ENCODE data around the gene LRPAP1. TPM values are rescaled to one million over a fixed set of nuclear protein-coding genes. Genes with fewer than 3 reads are reported as not detected.
"Not testable (repeated sequence)": the region's sequence is repeated elsewhere in the genome, so short reads cannot be mapped to it uniquely, and the experiment has no call there.

The LRPAP1 gene
- 100 to 1,000 TPM in 3 of 4 donors, 10 to 100 TPM in 1; 76.6 to 166 (median 126) TPM for total RNA-seq

DNA sequence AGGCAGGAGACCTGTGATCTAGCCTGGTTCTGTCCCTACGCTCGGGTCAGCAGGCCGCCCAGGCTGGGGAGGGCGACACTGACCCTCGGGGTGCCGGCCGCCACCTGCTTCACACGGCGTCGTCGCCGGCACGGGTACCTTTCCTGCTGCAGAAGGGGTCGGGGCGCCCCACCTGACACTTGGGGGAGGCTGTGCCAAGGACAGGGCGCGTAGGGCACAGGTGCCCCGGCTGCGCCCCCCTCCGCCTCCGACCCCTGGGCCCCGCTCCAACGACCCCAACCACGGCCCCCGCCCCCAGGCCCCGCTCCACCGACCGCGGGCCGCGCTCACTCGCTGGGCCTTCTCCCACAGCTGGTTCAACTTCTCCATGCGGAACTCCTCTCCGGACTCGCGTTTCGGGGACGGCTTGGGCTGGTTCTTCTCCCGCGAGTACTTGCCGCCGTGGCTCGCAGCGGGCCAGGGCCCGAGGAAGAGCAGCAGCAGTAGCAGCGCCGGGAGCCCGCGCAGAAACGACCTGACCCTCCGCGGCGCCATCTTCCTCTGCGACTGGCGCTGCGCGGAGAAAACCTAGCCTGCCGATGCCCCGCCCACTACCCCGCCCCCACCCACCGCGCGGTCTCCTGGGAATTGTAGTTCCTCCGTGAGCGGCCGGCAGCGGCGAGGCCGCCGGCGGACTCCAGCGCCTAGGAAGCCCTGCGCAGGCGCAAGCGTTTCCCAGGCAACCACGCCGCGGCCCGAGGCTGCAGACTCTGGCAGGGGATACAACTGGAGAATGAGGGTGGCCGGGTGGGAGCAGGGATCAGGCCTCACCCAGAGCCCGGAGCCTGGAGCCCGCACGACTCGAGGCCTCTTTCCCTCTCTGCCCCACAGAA lies at the start of gene LRPAP1:
TSS of gene LRPAP1 (minus strand) at position 544 of the 872 bp plus-strand sequence. CDS start at position 534, 10 bp downstream.
- peak; percentile 33 for DNase-seq
- intact Hi-C loops (cut with DNase I): no loop called here
- TF ChIP-seq, protein P1, sequence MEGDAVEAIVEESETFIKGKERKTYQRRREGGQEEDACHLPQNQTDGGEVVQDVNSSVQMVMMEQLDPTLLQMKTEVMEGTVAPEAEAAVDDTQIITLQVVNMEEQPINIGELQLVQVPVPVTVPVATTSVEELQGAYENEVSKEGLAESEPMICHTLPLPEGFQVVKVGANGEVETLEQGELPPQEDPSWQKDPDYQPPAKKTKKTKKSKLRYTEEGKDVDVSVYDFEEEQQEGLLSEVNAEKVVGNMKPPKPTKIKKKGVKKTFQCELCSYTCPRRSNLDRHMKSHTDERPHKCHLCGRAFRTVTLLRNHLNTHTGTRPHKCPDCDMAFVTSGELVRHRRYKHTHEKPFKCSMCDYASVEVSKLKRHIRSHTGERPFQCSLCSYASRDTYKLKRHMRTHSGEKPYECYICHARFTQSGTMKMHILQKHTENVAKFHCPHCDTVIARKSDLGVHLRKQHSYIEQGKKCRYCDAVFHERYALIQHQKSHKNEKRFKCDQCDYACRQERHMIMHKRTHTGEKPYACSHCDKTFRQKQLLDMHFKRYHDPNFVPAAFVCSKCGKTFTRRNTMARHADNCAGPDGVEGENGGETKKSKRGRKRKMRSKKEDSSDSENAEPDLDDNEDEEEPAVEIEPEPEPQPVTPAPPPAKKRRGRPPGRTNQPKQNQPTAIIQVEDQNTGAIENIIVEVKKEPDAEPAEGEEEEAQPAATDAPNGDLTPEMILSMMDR (IDR thresholded peaks at IDR 0.05): no peak
- TF ChIP-seq POLR2A (IDR thresholded peaks at IDR 0.05): peak in 3 of 4 donors; percentile 58 to 86 (median 85)

DNA sequence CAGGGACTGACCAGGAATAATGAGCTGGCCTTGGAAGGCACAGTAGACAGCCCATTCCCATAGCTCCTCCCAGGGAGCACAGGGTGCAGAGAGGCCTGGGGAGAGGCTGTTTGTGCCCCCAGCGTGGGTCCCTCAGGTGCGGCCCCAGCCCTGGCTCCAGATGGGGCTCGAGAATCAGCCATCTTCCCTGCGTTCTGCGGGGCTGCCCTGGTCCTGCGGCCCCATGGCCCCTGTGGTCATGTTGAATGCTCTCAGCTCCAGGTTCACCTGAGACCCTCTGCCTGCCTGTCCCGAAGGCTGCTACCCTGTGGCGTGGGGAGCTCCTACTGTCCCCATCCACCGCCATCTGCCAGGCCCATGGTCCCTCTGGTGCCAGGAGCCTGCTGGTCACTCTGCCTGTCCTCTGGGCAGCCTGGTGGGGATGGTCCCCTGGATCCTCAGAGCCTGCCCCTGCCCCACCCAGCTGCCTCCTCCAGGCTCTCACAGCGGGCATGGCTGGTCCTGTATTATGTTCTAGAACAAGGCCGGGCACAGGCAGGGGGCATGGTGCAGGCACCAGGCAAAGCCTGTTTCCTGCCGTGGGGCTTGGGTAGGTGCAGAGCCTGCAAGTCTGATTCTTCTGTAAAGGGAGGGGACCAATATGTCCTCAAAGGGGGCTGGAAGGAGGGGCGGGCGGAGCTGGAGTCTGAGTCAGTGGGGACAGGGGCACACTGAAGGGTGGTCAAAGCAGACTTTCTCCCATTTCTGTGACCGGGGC lies 49.3 kb upstream of the LRPAP1 start:
- H3K36me3 ChIP-seq, DNase-seq: not testable (repeated sequence)

More for the DNA sequence above, at the start of gene LRPAP1:
- Histone ChIP-seq H3K27me3 (no peaks in the 10 kb centered on the region), H3K36me3 (peaks cover 0 to 30% (median 5%) of the 10 kb centered on the region in 3 donors), H3K27ac (peak within 1 kb of the TSS; percentile 75 to 84 (median 84)), H3K4me1 (peaks cover 20 to 48% (median 27%) of the 10 kb centered on the region in 3 donors), H3K4me3 (peak within 1 kb of the TSS; percentile 79 to 97 (median 90)), H3K9me3 (no peaks in the 10 kb centered on the region)
- 1% methylated on average over 28 of the region's 84 CpGs; no CpG with 5 or more reads in 1 of the 2 donors for WGBS, 2 donors

GRCh38 chr4:3580859-3581258 lies 48.6 kb upstream of the LRPAP1 start:
- H3K27ac ChIP-seq; H3K9me3 ChIP-seq; DNase-seq; intact Hi-C loops (cut with DNase I); H3K36me3 ChIP-seq; H3K4me1 ChIP-seq; H3K4me3 ChIP-seq: not testable (repeated sequence)
- peaks cover 0 to 16% (median 0%) of the 10 kb centered on the region in 4 donors for H3K27me3 ChIP-seq
- 58 to 68% methylated on average over 3 to 5 of the region's 9 CpGs for WGBS, 2 donors

More for the DNA sequence above, 49.3 kb upstream of the LRPAP1 start:
- intact Hi-C loops (cut with DNase I); H3K27ac ChIP-seq; H3K4me3 ChIP-seq; H3K9me3 ChIP-seq; H3K4me1 ChIP-seq: not testable (repeated sequence)
- H3K27me3 ChIP-seq: peaks cover 0 to 16% (median 0%) of the 10 kb centered on the region in 4 donors
- WGBS, 2 donors: 81% methylated on average over 13 of the region's 15 CpGs; no CpG with 5 or more reads in 1 of the 2 donors

DNA sequence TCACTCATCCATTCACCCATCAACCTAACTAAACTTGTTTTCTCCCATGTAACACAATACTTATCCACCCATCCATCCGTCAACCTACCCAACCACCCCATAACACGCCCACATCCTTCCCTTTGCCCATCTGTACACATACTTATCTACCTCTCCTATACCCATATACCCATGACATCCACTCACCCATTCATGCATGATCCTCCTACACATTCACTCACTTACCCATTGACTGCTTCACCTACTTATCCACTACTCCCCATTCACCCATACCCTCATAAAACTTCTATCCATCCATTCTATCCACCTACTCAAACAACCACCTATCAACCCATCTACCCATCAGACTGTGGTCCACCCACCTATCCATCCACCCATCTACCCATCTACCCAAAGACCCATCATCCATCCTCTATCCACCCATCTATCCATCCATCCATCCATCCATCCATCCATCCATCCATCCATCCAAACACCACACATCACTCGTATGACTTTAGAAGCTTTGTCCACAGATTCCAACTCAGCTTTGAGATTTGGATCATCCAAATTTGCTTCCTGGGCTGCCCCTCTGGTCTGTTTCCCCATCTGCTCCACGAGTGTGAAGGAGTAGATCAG lies 46.4 kb upstream of the LRPAP1 start:
- H3K9me3 ChIP-seq; DNase-seq; H3K4me3 ChIP-seq; intact Hi-C loops (cut with DNase I); H3K27ac ChIP-seq; H3K4me1 ChIP-seq; H3K36me3 ChIP-seq: not testable (repeated sequence)
- 60 to 70% methylated on average over 3 to 4 of the region's 4 CpGs for WGBS, 2 donors
- peaks cover 0 to 16% (median 0%) of the 10 kb centered on the region in 4 donors for H3K27me3 ChIP-seq

DNA sequence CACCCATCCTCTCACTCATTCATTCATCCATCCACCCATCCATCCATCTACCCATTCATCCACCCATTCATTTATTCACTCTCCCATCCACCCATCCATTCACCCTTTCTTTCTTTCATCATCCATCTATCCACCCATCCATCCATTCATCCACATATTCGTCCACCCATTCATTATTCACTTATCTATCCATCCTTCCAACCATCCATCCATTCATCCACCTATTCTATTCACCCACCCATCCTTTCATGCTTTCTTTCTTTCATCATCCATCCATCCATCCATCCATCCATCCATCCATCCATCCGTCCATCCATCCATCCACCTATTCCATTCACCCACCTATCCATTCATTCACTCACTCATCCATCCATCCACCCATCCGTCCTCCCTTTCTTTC lies 45.8 kb upstream of the LRPAP1 start:
- H3K4me1 ChIP-seq; H3K36me3 ChIP-seq; H3K9me3 ChIP-seq; intact Hi-C loops (cut with DNase I); H3K27ac ChIP-seq; DNase-seq; H3K4me3 ChIP-seq: not testable (repeated sequence)
- WGBS, 2 donors: 73 to 76% methylated on average over 3 of the region's 3 CpGs
- H3K27me3 ChIP-seq: peaks cover 0 to 16% (median 0%) of the 10 kb centered on the region in 4 donors

DNA sequence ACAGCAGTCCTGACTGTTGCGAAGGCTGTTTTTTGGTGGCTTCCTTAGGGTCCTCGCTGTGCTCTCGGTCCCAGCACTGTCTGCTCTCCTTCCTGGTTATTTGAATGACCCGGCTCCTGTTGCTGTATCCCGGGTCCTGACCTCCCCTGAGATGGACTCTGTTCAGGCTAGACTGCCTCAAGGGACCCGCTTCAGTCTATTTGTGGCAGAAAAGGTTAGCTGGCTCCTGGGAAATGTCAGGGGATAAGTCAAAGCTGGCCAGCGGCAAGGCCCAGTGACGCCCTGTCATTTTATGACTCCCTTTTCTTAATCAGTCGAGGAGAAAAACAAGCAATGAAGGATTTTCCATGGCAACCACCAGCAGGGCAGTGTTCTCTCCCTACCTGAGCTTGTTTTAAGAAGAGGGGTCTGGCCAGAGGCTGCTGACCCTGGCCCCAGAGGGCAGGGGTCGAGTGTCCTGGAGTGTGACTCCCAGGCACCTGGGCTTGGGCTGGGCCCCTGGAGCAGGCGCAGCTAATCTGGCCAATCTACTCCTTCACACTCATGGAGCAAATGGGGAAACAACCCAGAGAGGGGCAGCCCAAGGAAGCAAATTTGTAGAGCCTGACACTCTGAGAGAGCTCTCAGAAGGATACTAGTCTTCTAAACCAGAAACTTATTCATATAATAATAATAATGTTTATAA lies 45.1 kb upstream of the LRPAP1 start:
- H3K4me3 ChIP-seq; H3K4me1 ChIP-seq; H3K9me3 ChIP-seq; H3K27ac ChIP-seq; H3K36me3 ChIP-seq; DNase-seq; intact Hi-C loops (cut with DNase I): not testable (repeated sequence)
- WGBS, 2 donors: 45% methylated on average over 2 of the region's 11 CpGs; no CpG with 5 or more reads in 1 of the 2 donors
- H3K27me3 ChIP-seq: peaks cover 0 to 19% (median 0%) of the 10 kb centered on the region in 4 donors

GRCh38 chr4:3576533-3577207 lies 44.4 kb upstream of the LRPAP1 start:
- H3K4me1 ChIP-seq; intact Hi-C loops (cut with DNase I); H3K4me3 ChIP-seq; DNase-seq; H3K27ac ChIP-seq; H3K9me3 ChIP-seq; H3K36me3 ChIP-seq: not testable (repeated sequence)
- H3K27me3 ChIP-seq: peaks cover 0 to 18% (median 0%) of the 10 kb centered on the region in 4 donors
- WGBS, 2 donors: 84 to 90% methylated on average over 2 to 10 of the region's 21 CpGs

- WGBS, 2 donors: 40% methylated on average over 1 of the region's 19 CpGs; no CpG with 5 or more reads in 1 of the 2 donors
- H3K4me1 ChIP-seq; H3K36me3 ChIP-seq; H3K4me3 ChIP-seq; DNase-seq; H3K9me3 ChIP-seq; intact Hi-C loops (cut with DNase I); H3K27ac ChIP-seq: not testable (repeated sequence)
- H3K27me3 ChIP-seq: peaks cover 0 to 17% (median 0%) of the 10 kb centered on the region in 4 donors
Observed at GRCh38 chr4:3575426-3576369, 43.5 kb upstream of the LRPAP1 start.

DNA sequence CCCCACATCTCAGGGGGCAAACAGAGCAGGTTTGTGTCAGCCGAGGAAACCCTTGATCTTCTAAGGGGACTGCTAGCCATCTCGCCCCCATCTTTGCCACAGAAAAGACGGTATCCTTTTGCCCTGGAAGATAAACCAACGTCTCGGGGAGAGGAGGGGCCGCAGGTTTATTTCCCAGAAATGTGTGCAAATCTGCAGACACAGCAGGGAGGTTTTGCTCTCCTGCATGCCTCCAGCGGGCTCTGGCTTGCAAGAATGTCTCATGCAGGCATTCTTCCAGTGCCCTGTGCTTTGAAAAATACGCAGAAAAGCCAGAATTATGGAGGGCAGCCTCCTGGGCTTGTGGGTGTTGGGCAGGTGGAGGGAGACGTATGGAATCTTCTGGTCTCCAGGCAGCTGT lies 42.6 kb upstream of the LRPAP1 start:
- H3K4me3 ChIP-seq; H3K36me3 ChIP-seq; H3K9me3 ChIP-seq; H3K27ac ChIP-seq; DNase-seq; H3K4me1 ChIP-seq; intact Hi-C loops (cut with DNase I): not testable (repeated sequence)
- H3K27me3 ChIP-seq: peaks cover 0 to 16% (median 0%) of the 10 kb centered on the region in 4 donors
- 42 to 50% methylated on average over 1 to 3 of the region's 9 CpGs for WGBS, 2 donors

Data from esophagus squamous epithelium (tissue), 5 donors.